ENCODE results near the gene PACC1.

The PACC1 gene

GRCh38 chr1:212346601-212347000, 68.1 kb downstream of the PACC1 start:
- Histone ChIP-seq H3K27me3 (no peaks in the 10 kb centered on the region), H3K27ac (no peak overlapping the region), H3K4me3 (no peak overlapping the region), H3K36me3 (peaks cover 10 to 62% (median 43%) of the 10 kb centered on the region in 3 donors), H3K4me1 (no peaks in the 10 kb centered on the region), H3K9me3 (no peaks in the 10 kb centered on the region)
- intact Hi-C loops (cut with DNase I; ENCODE audit: low total_unique reads): no loop called here
- TF ChIP-seq, protein P1, sequence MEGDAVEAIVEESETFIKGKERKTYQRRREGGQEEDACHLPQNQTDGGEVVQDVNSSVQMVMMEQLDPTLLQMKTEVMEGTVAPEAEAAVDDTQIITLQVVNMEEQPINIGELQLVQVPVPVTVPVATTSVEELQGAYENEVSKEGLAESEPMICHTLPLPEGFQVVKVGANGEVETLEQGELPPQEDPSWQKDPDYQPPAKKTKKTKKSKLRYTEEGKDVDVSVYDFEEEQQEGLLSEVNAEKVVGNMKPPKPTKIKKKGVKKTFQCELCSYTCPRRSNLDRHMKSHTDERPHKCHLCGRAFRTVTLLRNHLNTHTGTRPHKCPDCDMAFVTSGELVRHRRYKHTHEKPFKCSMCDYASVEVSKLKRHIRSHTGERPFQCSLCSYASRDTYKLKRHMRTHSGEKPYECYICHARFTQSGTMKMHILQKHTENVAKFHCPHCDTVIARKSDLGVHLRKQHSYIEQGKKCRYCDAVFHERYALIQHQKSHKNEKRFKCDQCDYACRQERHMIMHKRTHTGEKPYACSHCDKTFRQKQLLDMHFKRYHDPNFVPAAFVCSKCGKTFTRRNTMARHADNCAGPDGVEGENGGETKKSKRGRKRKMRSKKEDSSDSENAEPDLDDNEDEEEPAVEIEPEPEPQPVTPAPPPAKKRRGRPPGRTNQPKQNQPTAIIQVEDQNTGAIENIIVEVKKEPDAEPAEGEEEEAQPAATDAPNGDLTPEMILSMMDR (IDR thresholded peaks at IDR 0.05): no peak
- DNase-seq: no peak

- TF ChIP-seq, protein P1 (IDR thresholded peaks at IDR 0.05): no peak
- Histone ChIP-seq H3K36me3 (peaks cover 10 to 66% (median 41%) of the 10 kb centered on the region in 3 donors), H3K27me3 (no peaks in the 10 kb centered on the region), H3K4me1 (no peaks in the 10 kb centered on the region), H3K9me3 (no peaks in the 10 kb centered on the region), H3K4me3 (no peak overlapping the region), H3K27ac (no peak overlapping the region)
- DNase-seq: no peak
- intact Hi-C loops (cut with DNase I; ENCODE audit: low total_unique reads): no loop called here
These were observed 69.8 kb downstream of the PACC1 start for GRCh38 chr1:212344905-212345304.

GRCh38 chr1:212341090-212341489, 73.6 kb downstream of the PACC1 start:
- peaks cover 18 to 56% (median 20%) of the 10 kb centered on the region in 3 donors for H3K36me3 ChIP-seq
- no peak for DNase-seq

DNA sequence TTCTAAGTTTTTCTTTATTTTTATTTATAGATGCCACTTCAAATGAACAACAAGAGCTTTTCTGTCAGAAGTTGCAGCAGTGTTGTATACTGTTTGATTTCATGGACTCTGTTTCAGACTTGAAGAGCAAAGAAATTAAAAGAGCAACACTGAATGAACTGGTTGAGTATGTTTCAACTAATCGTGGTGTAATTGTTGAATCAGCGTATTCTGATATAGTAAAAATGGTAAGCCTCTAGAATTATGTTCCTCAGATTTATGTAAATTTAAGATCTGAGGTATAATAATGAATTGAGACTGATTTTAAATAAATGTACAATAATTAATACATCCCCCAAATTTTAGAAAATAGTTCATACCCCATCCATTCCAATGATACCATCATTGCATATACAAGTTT, 85.6 kb downstream of the PACC1 start:
- Histone ChIP-seq H3K4me3 (no peak overlapping the region), H3K4me1 (no peaks in the 10 kb centered on the region), H3K27ac (no peak overlapping the region), H3K27me3 (no peaks in the 10 kb centered on the region), H3K36me3 (peaks cover 8 to 16% (median 11%) of the 10 kb centered on the region in 3 donors), H3K9me3 (no peaks in the 10 kb centered on the region)
- no peak for DNase-seq
- TF ChIP-seq, protein P1 (IDR thresholded peaks at IDR 0.05): no peak
- intact Hi-C loops (cut with DNase I; ENCODE audit: low total_unique reads): no loop called here

More at GRCh38 chr1:212341090-212341489, 73.6 kb downstream of the PACC1 start:
- Histone ChIP-seq H3K9me3 (no peaks in the 10 kb centered on the region), H3K27me3 (no peaks in the 10 kb centered on the region), H3K27ac (no peak overlapping the region), H3K4me3 (no peak overlapping the region), H3K4me1 (peaks cover 0 to 2% (median 0%) of the 10 kb centered on the region in 4 donors)
- TF ChIP-seq, protein P1 (IDR thresholded peaks at IDR 0.05): no peak
- intact Hi-C loops (cut with DNase I; ENCODE audit: low total_unique reads): no loop called here

DNA sequence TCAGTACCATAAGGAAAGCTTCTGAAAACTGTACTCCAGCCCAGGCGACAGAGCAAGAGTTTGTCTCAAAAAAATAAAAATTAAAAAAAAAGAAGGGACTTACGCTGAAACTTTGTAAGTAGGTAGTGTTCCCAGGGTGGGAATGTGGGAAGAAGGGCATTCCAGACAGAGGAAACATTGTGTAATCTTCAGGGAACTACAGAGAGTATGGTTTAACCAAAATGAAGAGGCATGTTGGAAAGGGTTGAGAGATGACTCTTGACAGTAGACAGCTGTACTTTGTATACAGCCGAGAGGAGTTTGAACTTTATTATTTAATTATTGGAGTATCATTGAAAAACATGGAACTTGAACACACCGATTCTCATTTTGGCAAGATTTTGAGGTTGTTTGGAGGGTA, 86.4 kb downstream of the PACC1 start:
- intact Hi-C loops (cut with DNase I; ENCODE audit: low total_unique reads): no loop called here
- TF ChIP-seq, protein P1 (IDR thresholded peaks at IDR 0.05): no peak
- DNase-seq: no peak
- H3K27ac ChIP-seq: no peak overlapping the region
- no peaks in the 10 kb centered on the region for H3K27me3 ChIP-seq
- H3K4me3 ChIP-seq: no peak overlapping the region
- H3K4me1 ChIP-seq: peaks cover 0 to 5% (median 0%) of the 10 kb centered on the region in 4 donors
- peaks cover 0 to 10% (median 5%) of the 10 kb centered on the region in 3 donors for H3K36me3 ChIP-seq
- H3K9me3 ChIP-seq: no peaks in the 10 kb centered on the region

- DNase-seq: no peak
- TF ChIP-seq, protein P1 (IDR thresholded peaks at IDR 0.05): no peak
- intact Hi-C loops (cut with DNase I; ENCODE audit: low total_unique reads): no loop called here
- Histone ChIP-seq H3K4me1 (peaks cover 0 to 10% (median 0%) of the 10 kb centered on the region in 4 donors), H3K27ac (no peak overlapping the region), H3K27me3 (no peaks in the 10 kb centered on the region), H3K36me3 (peaks cover 0 to 8% (median 5%) of the 10 kb centered on the region in 3 donors), H3K4me3 (no peak overlapping the region), H3K9me3 (no peaks in the 10 kb centered on the region)
These were observed 88.1 kb downstream of the PACC1 start for GRCh38 chr1:212326541-212326940.

All from tibial artery (tissue), 4 donors.